Activated naive CD4-positive, alpha-beta T cell treated with anti-CD3 and anti-CD28 coated beads for 36 hours (primary cell): Measurements from ENCODE around the gene NF1. TPM values are rescaled to one million over a fixed set of nuclear protein-coding genes. Genes with fewer than 3 reads are reported as not detected.
A peak's percentile ranks its signal among the peaks of the same experiment; 100 is the strongest.
"Not testable (repeated sequence)": the region's sequence is repeated elsewhere in the genome, so short reads cannot be mapped to it uniquely, and the experiment has no call there.

Experiments used
- CTCF ChIA-PET: fragments of 350-600 bp; sonication (Branson Sonifier 250); formaldehyde crosslinking; loops from one replicate; lab custom pipeline; 2021; ENCODE audit warnings: antibody characterized with exemption; lab: Charles Lee
- DNase-seq: peaks from one replicate; pipeline ENCODE4 v3.0.0-alpha.2; 2020
- H3K27ac Mint-ChIP-seq: one replicate; pipeline ENCODE4 v1.8.0; 2021; ENCODE audit warnings: mild to moderate bottlenecking, mixed read lengths
- H3K27me3 Mint-ChIP-seq: one replicate; pipeline ENCODE4 v1.8.0; 2021; ENCODE audit warnings: low read depth, mixed read lengths
- H3K36me3 Mint-ChIP-seq: one replicate; pipeline ENCODE4 v1.8.0; 2021; ENCODE audit warnings: low read depth, mixed read lengths
- H3K4me1 Mint-ChIP-seq: one replicate; pipeline ENCODE4 v1.8.0; 2021; ENCODE audit warnings: low read depth, mixed read lengths
- H3K4me3 Mint-ChIP-seq: one replicate; pipeline ENCODE4 v1.8.0; 2021; ENCODE audit warnings: mild to moderate bottlenecking, moderate library complexity, mixed read lengths
- H3K9me3 Mint-ChIP-seq: one replicate; pipeline ENCODE4 v1.8.0; 2021; ENCODE audit warnings: mixed read lengths
- intact Hi-C: fragments of 100-400 bp; cut with micrococcal nuclease; formaldehyde crosslinking; loops from one replicate; pipeline ENCODE4 v1.15.1; 2023
- total RNA-seq, 2 experiments: library from RNA; stranded (reverse); gene quantifications; one replicate each; pipeline ENCODE4 v1.2.3, GENCODE V29; 2021

NF1 gene
- total RNA-seq, 2 experiments from 2014 or later = 19.5 to 22.8 TPM

GRCh38 chr17:31250229-31250628 lies 155.5 kb downstream of the NF1 start:
- Mint-ChIP-seq H3K36me3 (peaks cover 1% of the 10 kb centered on the region), H3K27me3 (no peaks in the 10 kb centered on the region), H3K9me3 (no peaks in the 10 kb centered on the region), H3K4me1 (no peaks in the 10 kb centered on the region), H3K4me3 (no peak overlapping the region), H3K27ac (no peak overlapping the region)
- CTCF ChIA-PET = no interaction called here
- intact Hi-C loops = no loop called here
- no peak for DNase-seq

DNA sequence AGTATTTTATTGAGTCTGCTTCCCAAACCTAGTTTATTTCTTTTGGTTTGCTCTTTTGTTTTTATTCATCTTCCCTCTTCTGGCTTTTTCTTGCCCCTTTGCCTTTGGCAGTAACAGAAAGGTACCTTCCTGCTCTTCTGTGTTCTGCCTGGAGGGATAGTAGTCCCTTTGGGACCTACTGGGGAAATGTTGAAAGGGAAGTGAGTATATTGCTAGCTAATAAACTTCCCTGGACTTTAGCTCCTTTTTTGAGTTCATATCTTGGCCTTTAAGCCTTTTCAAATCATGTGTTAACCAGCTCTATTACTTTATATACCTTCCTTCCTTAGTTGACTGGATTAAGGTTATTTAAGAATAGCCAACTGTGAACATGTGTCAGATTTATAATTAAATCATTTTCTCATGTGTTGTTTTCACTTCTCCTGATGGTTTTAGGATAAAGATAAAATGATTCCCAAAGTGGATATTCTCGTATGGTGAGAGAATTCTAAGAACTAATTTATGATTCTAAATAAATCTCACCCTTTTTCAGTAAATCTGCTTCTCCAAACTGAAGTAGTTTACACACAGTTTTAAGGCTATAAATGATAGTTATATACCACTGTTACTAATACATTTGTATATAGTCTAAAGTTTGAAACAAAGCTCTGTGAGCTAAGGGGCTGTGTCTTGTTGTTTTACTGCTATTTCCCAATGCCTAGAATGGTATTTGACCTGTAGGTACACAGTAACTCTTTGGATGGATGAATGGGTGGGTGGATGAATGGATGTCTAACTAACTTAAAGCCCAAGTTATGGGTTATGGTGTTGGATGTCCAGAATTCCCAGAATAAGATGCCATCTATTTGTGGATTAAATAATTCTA lies 156.6 kb downstream of the NF1 start:
- Mint-ChIP-seq H3K9me3 (no peaks in the 10 kb centered on the region), H3K36me3 (peaks cover 1% of the 10 kb centered on the region), H3K4me3 (no peak overlapping the region), H3K27ac (no peak overlapping the region), H3K27me3 (no peaks in the 10 kb centered on the region), H3K4me1 (no peaks in the 10 kb centered on the region)
- CTCF ChIA-PET = interaction anchor here (1.1 kb wide), 1 partner anchor 117 kb away, joined by 3 read pairs; no protein-coding TSS in a partner anchor
- intact Hi-C loops = no loop called here
- DNase-seq = no peak

DNA sequence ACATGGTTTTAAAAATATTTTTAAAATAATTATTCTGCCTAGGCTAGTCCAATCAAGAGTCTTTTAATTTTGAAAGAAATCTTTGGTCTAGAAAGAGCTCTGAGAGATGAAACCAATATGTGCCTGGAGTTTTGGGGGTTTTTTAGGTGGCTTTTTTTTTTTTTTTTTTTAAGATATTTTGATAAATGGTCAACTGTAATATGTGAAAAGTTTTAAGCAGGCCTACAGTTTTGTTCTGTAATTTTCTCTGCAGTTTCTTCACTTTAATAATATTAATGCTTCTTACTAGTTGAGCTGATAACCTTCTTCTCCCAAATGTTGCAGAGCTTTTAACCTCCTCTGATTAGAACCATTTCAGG lies 157.2 kb downstream of the NF1 start:
- intact Hi-C loops = no loop called here
- Mint-ChIP-seq H3K36me3 (peaks cover 1% of the 10 kb centered on the region), H3K9me3 (no peaks in the 10 kb centered on the region), H3K4me3 (no peak overlapping the region), H3K27me3 (no peaks in the 10 kb centered on the region), H3K4me1 (no peaks in the 10 kb centered on the region), H3K27ac (no peak overlapping the region)
- no peak for DNase-seq
- CTCF ChIA-PET = interaction anchor here (0.7 to 1.1 kb wide), 2 partner anchors 110 to 116 kb away, joined by 3 to 6 read pairs; no protein-coding TSS in a partner anchor

DNA sequence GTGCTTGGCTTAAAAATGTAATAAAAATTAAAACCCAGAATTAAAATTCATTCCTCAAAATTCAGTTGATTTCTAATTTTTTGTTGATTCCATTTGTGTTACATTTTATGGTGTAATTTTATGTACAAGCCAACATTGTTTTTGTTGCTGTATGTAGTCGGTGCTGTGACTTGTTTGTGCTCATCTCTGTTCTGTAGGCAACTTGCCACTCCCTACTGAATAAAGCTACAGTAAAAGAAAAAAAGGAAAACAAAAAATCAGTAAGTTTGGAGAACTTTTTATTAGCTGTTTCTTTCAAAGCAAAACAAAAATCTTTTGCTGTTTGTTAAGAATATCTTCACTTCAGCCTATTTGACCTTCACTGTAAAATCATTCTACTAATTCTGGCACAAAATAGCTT lies 158.0 kb downstream of the NF1 start:
- Mint-ChIP-seq H3K4me1 (no peaks in the 10 kb centered on the region), H3K4me3 (no peak overlapping the region), H3K27ac (no peak overlapping the region), H3K36me3 (peaks cover 1% of the 10 kb centered on the region), H3K9me3 (no peaks in the 10 kb centered on the region), H3K27me3 (no peaks in the 10 kb centered on the region)
- no peak for DNase-seq
- intact Hi-C loops = no loop called here
- CTCF ChIA-PET = interaction anchor here (1.1 kb wide), 1 partner anchor 115 kb away, joined by 3 read pairs; no protein-coding TSS in a partner anchor

DNA sequence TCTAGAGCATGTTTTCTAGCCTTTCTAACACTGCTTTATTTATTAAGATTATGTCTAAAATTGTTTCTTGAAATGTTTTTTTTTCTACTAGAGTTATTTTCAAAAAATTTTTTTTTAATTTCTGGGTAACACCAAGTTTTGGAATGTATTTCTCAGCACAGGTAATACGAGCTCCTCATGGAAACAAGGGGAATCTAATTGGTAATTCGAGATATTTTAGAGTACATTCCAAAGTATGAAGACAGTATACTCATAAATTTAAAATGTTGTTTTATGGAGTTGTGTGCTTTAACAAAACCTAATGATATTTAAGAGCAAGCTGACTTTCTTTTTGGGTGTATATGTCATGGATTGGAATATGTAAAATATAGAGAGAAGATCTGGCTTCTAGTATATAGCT lies 159.9 kb downstream of the NF1 start:
- no peak overlapping the region for H3K4me3 Mint-ChIP-seq
- H3K36me3 Mint-ChIP-seq = peaks cover 1% of the 10 kb centered on the region
- intact Hi-C loops = no loop called here
- H3K27me3 Mint-ChIP-seq = no peaks in the 10 kb centered on the region
- no peaks in the 10 kb centered on the region for H3K9me3 Mint-ChIP-seq
- H3K27ac Mint-ChIP-seq = no peak overlapping the region
- DNase-seq = no peak
- no peaks in the 10 kb centered on the region for H3K4me1 Mint-ChIP-seq
- CTCF ChIA-PET = interaction anchor here (0.6 to 1.0 kb wide), 2 partner anchors 118 to 165 kb away, joined by 3 to 4 read pairs; no protein-coding TSS in a partner anchor

GRCh38 chr17:31256936-31257335 lies 162.2 kb downstream of the NF1 start:
- no peak for DNase-seq
- intact Hi-C loops = no loop called here
- no peaks in the 10 kb centered on the region for H3K9me3 Mint-ChIP-seq
- no peaks in the 10 kb centered on the region for H3K4me1 Mint-ChIP-seq
- peaks cover 7% of the 10 kb centered on the region for H3K36me3 Mint-ChIP-seq
- no peaks in the 10 kb centered on the region for H3K27me3 Mint-ChIP-seq
- no peak overlapping the region for H3K27ac Mint-ChIP-seq
- CTCF ChIA-PET = interaction anchor here (0.7 to 1.5 kb wide), 3 partner anchors 117 to 277 kb away, joined by 3 to 4 read pairs (median 3); no protein-coding TSS in a partner anchor
- H3K4me3 Mint-ChIP-seq = no peak overlapping the region

DNA sequence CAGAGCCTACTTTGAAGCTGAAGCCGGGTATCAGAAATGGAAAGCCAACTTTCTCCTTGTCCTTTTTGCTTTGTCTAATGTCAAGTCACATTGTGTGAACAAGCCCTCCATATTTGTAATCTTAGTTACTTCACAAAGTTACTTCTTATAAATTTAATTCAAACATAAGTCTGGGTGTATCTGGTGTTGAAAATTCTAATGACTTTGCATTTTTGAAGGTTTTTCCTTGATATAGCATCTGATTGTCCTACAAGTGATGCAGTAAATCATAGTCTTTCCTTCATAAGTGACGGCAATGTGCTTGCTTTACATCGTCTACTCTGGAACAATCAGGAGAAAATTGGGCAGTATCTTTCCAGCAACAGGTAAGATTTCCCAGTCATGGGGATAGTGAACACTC lies 165.4 kb downstream of the NF1 start:
- DNase-seq = no peak
- no peaks in the 10 kb centered on the region for H3K9me3 Mint-ChIP-seq
- no peak overlapping the region for H3K27ac Mint-ChIP-seq
- H3K4me3 Mint-ChIP-seq = no peak overlapping the region
- H3K4me1 Mint-ChIP-seq = no peaks in the 10 kb centered on the region
- CTCF ChIA-PET = interaction anchor here (1.8 kb wide), 1 partner anchor 112 kb away, joined by 4 read pairs; no protein-coding TSS in a partner anchor
- H3K27me3 Mint-ChIP-seq = no peaks in the 10 kb centered on the region
- peaks cover 5% of the 10 kb centered on the region for H3K36me3 Mint-ChIP-seq
- intact Hi-C loops = no loop called here

DNA sequence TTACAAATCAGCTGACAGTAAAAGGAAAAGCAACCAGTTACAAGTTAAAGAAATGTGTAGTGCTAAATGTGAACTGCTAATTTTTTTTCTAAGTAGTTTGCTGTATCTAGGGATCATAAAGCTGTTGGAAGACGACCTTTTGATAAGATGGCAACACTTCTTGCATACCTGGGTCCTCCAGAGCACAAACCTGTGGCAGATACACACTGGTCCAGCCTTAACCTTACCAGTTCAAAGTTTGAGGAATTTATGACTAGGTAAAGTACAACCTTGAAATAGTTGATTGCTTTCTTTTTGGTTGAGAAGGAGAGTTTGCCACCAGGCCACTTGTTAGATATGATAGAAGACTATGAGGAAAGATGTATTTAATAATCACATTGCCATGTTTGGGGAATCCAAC lies 166.8 kb downstream of the NF1 start:
- CTCF ChIA-PET = interaction anchor here (0.6 to 1.8 kb wide), 2 partner anchors 107 to 111 kb away, joined by 3 to 4 read pairs; no protein-coding TSS in a partner anchor
- intact Hi-C loops = no loop called here
- no peaks in the 10 kb centered on the region for H3K27me3 Mint-ChIP-seq
- no peak for DNase-seq
- no peaks in the 10 kb centered on the region for H3K4me1 Mint-ChIP-seq
- H3K36me3 Mint-ChIP-seq = peaks cover 8% of the 10 kb centered on the region
- H3K27ac Mint-ChIP-seq = no peak overlapping the region
- H3K9me3 Mint-ChIP-seq = no peaks in the 10 kb centered on the region
- H3K4me3 Mint-ChIP-seq = no peak overlapping the region

DNA sequence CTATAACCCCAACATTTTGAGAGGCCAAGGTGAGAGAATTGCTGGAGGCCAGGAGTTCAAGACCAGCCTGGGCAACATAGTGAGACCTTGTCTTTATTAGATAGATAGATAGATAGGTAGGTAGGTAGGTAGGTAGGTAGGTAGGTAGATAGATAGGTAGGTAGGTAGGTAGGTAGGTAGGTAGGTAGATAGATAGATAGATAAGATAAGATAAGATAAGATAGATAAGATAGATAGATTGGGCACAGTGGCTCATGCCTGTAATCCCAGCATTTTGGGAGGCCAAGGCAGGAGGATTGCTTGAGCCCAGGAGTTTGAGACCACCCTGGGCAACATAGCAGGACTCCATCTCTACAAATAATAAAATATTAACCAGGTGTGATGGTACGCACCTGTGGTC lies 168.1 kb downstream of the NF1 start:
- intact Hi-C loops = not testable (repeated sequence)

GRCh38 chr17:31266042-31266441 lies 171.3 kb downstream of the NF1 start:
- H3K9me3 Mint-ChIP-seq = no peaks in the 10 kb centered on the region
- no peaks in the 10 kb centered on the region for H3K4me1 Mint-ChIP-seq
- peaks cover 12% of the 10 kb centered on the region for H3K36me3 Mint-ChIP-seq
- CTCF ChIA-PET = interaction anchor here (0.6 to 1.0 kb wide), 2 partner anchors 58 to 107 kb away, joined by 5 to 6 read pairs; no protein-coding TSS in a partner anchor
- H3K27ac Mint-ChIP-seq = no peak overlapping the region
- no peak overlapping the region for H3K4me3 Mint-ChIP-seq
- intact Hi-C loops = loop anchor here (1.0 kb wide), 1 partner anchor 107 kb away; no protein-coding TSS in a partner anchor
- no peaks in the 10 kb centered on the region for H3K27me3 Mint-ChIP-seq
- DNase-seq = peak; percentile 9

More for the DNA sequence above, 168.1 kb downstream of the NF1 start:
- H3K27me3 Mint-ChIP-seq, CTCF ChIA-PET, DNase-seq, H3K27ac Mint-ChIP-seq, H3K9me3 Mint-ChIP-seq, H3K4me1 Mint-ChIP-seq, H3K4me3 Mint-ChIP-seq: not testable (repeated sequence)
- H3K36me3 Mint-ChIP-seq = peaks cover 11% of the 10 kb centered on the region

DNA sequence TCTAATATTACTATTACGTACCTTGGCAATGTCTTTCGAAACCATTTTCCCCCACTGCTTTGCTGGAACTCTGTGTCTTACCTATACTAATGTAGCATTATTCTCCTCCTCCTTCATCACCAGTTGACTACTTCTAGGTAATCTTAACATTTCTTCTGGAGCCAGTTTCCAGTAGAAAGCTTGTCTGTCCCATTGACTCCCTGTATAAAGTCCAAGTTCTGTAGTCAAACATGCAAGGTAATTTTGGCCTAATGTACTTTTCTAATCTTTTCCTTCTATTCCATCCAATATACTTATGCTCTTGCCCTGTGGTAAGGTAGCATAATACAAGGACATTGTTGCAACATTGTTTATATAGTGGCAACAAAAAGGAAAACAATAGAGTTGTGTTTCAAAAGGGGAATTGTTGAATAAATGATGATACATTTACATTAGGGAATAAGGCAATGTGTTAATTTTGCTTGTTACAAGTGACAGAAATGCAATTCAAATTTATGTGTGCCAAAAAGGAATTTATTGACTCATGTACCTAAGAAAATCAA lies 174.3 kb downstream of the NF1 start:
- H3K4me3 Mint-ChIP-seq = no peak overlapping the region
- H3K27me3 Mint-ChIP-seq = no peaks in the 10 kb centered on the region
- H3K4me1 Mint-ChIP-seq = no peaks in the 10 kb centered on the region
- H3K27ac Mint-ChIP-seq = no peak overlapping the region
- peaks cover 11% of the 10 kb centered on the region for H3K36me3 Mint-ChIP-seq
- CTCF ChIA-PET = interaction anchor here (0.7 kb wide), 1 partner anchor 12 kb away, joined by 3 read pairs; no protein-coding TSS in a partner anchor
- H3K9me3 Mint-ChIP-seq = no peaks in the 10 kb centered on the region
- intact Hi-C loops = no loop called here
- no peak for DNase-seq

DNA sequence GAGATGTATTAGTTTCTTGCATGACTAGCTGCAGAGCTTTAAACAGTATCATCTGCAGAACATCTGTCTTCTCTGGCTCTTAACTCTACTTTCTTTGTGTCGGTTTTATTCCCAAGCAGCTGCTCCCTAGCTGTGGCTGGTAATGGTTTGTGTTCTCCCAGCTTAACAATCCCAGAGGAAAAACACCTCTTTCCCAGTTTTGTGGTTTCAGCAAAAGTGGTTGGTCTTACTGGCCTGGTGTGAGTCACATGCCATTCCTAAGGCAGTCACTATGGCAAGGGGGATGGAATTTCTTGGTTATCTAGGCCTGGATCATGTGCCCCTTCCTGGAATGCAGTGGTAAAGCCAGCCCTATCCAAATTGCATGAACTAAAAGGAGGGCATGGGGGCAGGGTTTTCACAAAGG lies 174.8 kb downstream of the NF1 start:
- intact Hi-C loops = no loop called here
- H3K27ac Mint-ChIP-seq = no peak overlapping the region
- no peak for DNase-seq
- no peaks in the 10 kb centered on the region for H3K4me1 Mint-ChIP-seq
- H3K9me3 Mint-ChIP-seq = no peaks in the 10 kb centered on the region
- H3K36me3 Mint-ChIP-seq = peaks cover 11% of the 10 kb centered on the region
- no peaks in the 10 kb centered on the region for H3K27me3 Mint-ChIP-seq
- H3K4me3 Mint-ChIP-seq = no peak overlapping the region
- CTCF ChIA-PET = no interaction called here
